Small intestine (tissue), 7 donors: ENCODE results near the gene IFNAR1. TPM values are rescaled to one million over a fixed set of nuclear protein-coding genes. Genes with fewer than 3 reads are reported as not detected.
A peak's percentile ranks its signal among the peaks of the same experiment; 100 is the strongest.

Experiments used
- DNase-seq, 2 donors: peaks; one replicate each; pipeline versions ENCODE4 v3.0.0 to v3.0.0-alpha.2; 2013
- FAIRE-seq: peaks from 2 replicates; lab custom pipeline; 2012; peaks lifted over from hg19 to GRCh38; lab: Jason Lieb, UNC
- H3K27ac ChIP-seq, 3 donors: one replicate each; pipeline ENCODE4 v1.5.1; 2013; ENCODE audit warnings: low read length in 2 of 3, mild to moderate bottlenecking in 2 of 3, control low read depth in 1 of 3, inconsistent platforms in 1 of 3, low read depth in 1 of 3, moderate library complexity in 1 of 3
- H3K27me3 ChIP-seq, 3 donors: one replicate each; pipeline ENCODE4 v1.6.1; 2013; ENCODE audit warnings: low read length in 3 of 3, inconsistent platforms in 1 of 3; ENCODE audit not compliant: control insufficient read depth in 3 of 3, insufficient read depth in 3 of 3
- H3K36me3 ChIP-seq, 3 donors: one replicate each; pipeline ENCODE4 v1.6.1; 2013; ENCODE audit warnings: low read length in 3 of 3, inconsistent platforms in 1 of 3, low read depth in 1 of 3, mild to moderate bottlenecking in 1 of 3, moderate library complexity in 1 of 3; ENCODE audit not compliant: control insufficient read depth in 3 of 3, insufficient read depth in 2 of 3
- H3K4me1 ChIP-seq, 3 donors: one replicate each; pipeline ENCODE4 v1.6.1; 2013; ENCODE audit warnings: low read length in 2 of 3, inconsistent platforms in 1 of 3, low read depth in 1 of 3, mild to moderate bottlenecking in 1 of 3, moderate library complexity in 1 of 3; ENCODE audit not compliant: control insufficient read depth in 3 of 3, insufficient read depth in 2 of 3
- H3K4me3 ChIP-seq, 3 donors: one replicate each; pipeline ENCODE4 v1.5.1; 2013; ENCODE audit warnings: low read length in 3 of 3, control low read depth in 1 of 3, inconsistent platforms in 1 of 3, low read depth in 1 of 3, mild to moderate bottlenecking in 1 of 3, moderate library complexity in 1 of 3
- H3K9me3 ChIP-seq, 2 donors: one replicate each; pipeline ENCODE4 v1.6.1; 2013; ENCODE audit warnings: low read depth in 1 of 2, low read length in 1 of 2; ENCODE audit not compliant: control insufficient read depth in 2 of 2, insufficient read depth in 1 of 2
- WGBS, 3 donors: extraction: QIAGEN DNeasy Blood & Tissue Kit; methylation state at CpG; one replicate each; pipeline ENCODE4 v1.1.7; 2013; 5-methylcytosine and 5-hydroxymethylcytosine counted together
- polyA plus RNA-seq, 4 donors: library from polyadenylated mRNA; stranded (reverse) in 3 of 4; unstranded in 1 of 4; fragments of 200-250 nt in 3 of 4; fragments of 120-200 nt in 1 of 4; gene quantifications; one replicate each; pipeline versions ENCODE4 v1.2.1 to v1.2.3, GENCODE V29; 2013
- donor health status: healthy with polysubstance abuse.
- donor health status: control.
- donor health status: control.
- donor health status: Bipolar disorder and iron deficiency.
- donor health status: healthy.

IFNAR1 gene
- polyA plus RNA-seq, 4 donors: 6.0 to 31.0 (median 17.3) TPM

DNA sequence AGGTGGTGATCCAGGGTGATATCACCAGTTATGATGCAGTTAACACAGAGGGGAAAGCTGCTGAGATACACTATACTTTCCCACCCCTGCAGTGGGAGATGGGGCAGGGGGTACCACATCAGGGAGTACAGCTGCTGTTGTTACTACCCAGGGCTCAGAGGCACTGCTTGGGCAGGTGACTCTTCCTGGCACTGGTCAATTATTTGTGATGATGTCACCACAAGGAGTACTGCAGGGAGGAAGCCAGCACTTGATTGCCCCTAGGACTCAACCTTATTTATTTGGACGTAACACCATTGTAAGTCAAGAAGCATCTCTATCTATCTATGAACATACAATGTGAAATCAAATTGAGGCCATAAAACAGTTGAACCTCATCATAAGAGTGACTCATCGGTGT, 10.1 kb downstream of the IFNAR1 start:
- no peak for DNase-seq
- H3K4me1 ChIP-seq: peaks cover 0 to 1% (median 0%) of the 10 kb centered on the region in 3 donors
- H3K36me3 ChIP-seq: peaks cover 0 to 34% (median 3%) of the 10 kb centered on the region in 3 donors
- no peaks in the 10 kb centered on the region for H3K27me3 ChIP-seq
- no peak overlapping the region for H3K27ac ChIP-seq
- peaks cover 0 to 22% of the 10 kb centered on the region in 2 donors for H3K9me3 ChIP-seq
- WGBS, 3 donors: 74 to 86% (median 80%) methylated on average over 2 of the region's 2 CpGs
- H3K4me3 ChIP-seq: no peak overlapping the region
- FAIRE-seq: no peak

DNA sequence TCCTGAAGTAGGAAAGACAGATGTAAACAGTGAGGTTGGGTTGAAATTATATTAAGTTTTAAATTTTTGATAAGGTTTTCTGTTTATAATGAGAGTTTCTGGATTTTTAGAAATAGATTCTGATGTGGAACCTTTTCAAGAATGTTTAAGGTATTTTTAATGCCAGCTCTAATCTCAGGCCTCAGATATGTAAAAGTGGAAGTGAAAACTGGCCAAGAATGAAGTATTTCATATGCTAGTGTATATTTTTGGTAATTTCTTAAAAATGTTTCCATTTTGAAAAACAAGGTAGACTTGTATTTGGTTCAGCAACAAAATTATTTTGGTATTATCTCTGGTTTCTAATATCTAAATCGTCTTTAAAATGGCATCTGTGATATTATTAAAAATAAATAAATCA, 14.4 kb downstream of the IFNAR1 start:
- Histone ChIP-seq H3K4me3 (no peak overlapping the region), H3K27ac (no peak overlapping the region), H3K36me3 (peaks cover 4 to 38% (median 13%) of the 10 kb centered on the region in 3 donors), H3K9me3 (peaks cover 0 to 5% of the 10 kb centered on the region in 2 donors), H3K4me1 (no peaks in the 10 kb centered on the region), H3K27me3 (no peaks in the 10 kb centered on the region)
- FAIRE-seq (no peak), DNase-seq (no peak)
- WGBS, 3 donors: 92 to 98% (median 97%) methylated on average over 1 of the region's 1 CpG

DNA sequence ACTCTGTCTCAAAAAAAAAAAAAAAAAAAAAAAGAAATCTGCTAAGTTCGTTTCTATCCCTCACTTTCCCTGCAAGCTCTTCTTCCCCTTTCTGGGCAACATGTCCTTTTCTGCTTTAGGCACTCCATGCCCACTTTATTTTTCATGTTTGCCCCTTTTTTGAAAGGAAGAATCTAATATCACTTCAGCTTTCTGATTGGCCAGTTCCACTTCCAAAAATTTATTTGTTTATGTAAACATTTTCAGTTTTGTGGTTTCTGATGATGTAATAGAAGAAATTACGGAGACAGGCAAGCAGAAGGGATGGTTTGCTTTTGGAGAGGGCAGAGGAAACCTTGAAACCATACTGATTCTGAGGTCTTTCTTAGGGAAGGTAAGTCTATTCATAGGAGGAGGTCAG, 15.1 kb downstream of the IFNAR1 start:
- DNase-seq (no peak), FAIRE-seq (no peak)
- Histone ChIP-seq H3K4me1 (no peaks in the 10 kb centered on the region), H3K27me3 (no peaks in the 10 kb centered on the region), H3K4me3 (no peak overlapping the region), H3K9me3 (no peaks in the 10 kb centered on the region), H3K36me3 (peaks cover 4 to 36% (median 13%) of the 10 kb centered on the region in 3 donors), H3K27ac (no peak overlapping the region)
- 47 to 68% (median 60%) methylated on average over 2 of the region's 2 CpGs for WGBS, 3 donors

DNA sequence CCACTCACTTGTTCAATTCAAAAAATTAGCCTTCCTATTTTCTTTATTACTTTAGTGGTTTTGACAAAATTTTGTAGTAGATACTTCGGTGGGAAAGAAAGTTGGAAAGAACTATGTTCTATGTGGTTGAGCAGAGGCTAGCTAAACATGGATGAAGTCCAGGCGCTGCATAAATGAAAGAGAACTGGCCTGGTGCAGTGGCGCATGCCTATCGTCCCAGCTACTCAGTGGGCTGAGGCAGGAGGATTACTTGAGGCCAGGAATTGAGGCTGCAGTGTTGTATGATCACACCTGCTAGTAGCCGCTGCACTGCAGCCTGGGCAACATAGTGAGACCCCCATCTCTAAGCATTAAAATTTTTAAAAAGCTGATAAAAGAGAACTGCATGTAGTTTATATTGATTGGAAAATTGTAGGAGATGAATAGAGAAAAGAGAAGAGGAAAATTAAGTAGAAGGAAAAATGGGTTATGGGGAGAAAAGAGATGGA, 21.0 kb downstream of the IFNAR1 start:
- Histone ChIP-seq H3K4me3 (no peak overlapping the region), H3K27me3 (no peaks in the 10 kb centered on the region), H3K36me3 (peaks cover 4 to 41% (median 21%) of the 10 kb centered on the region in 3 donors), H3K27ac (no peak overlapping the region), H3K4me1 (no peaks in the 10 kb centered on the region), H3K9me3 (no peaks in the 10 kb centered on the region)
- FAIRE-seq (no peak), DNase-seq (no peak)
- WGBS, 3 donors: 91 to 95% (median 92%) methylated on average over 5 of the region's 5 CpGs

DNA sequence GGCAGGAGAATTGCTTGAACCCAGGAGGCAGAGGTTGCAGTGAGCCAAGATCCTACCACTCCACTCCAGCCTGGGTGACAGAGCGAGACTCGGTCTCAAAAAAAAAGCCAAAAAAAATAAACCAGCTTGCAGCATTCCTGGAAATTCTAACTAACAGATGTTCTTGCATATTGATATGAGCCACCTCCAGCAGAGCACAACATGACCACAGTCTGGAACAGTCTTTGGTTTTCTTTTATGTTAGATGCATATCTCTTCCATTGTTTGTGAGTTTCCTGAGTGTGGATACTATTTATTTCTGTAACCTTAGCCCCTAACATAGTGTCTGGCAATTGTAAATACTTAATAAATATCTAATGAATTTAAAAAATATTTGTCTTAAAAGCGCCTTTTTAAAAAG, 23.9 kb downstream of the IFNAR1 start:
- H3K9me3 ChIP-seq: no peaks in the 10 kb centered on the region
- H3K27ac ChIP-seq: no peak overlapping the region
- no peak for DNase-seq
- no peaks in the 10 kb centered on the region for H3K27me3 ChIP-seq
- no peak overlapping the region for H3K4me3 ChIP-seq
- WGBS, 3 donors: 86 to 94% (median 94%) methylated on average over 3 of the region's 3 CpGs
- peaks cover 0 to 38% (median 20%) of the 10 kb centered on the region in 3 donors for H3K36me3 ChIP-seq
- no peaks in the 10 kb centered on the region for H3K4me1 ChIP-seq
- no peak for FAIRE-seq

DNA sequence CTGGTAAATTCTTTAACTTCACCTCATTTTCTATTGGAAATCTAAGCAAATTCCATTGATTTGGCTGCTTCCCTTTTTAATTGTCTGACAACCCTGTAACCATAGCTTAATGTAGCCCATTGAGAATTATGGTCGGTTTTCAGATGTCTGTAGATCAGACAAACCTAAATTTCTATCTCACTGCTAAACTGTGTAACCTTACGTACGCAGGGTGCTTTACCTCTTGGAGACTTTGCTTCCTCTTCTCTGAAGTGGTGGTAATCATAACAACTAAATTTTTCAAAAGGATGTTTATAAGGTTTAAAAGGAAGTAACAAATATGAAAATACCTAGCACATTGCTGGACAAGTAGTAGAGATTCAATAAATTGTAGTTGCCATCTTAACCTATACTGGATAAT, 25.9 kb downstream of the IFNAR1 start:
- no peaks in the 10 kb centered on the region for H3K9me3 ChIP-seq
- no peaks in the 10 kb centered on the region for H3K4me1 ChIP-seq
- peaks cover 0 to 38% (median 15%) of the 10 kb centered on the region in 3 donors for H3K36me3 ChIP-seq
- no peak overlapping the region for H3K4me3 ChIP-seq
- no peak overlapping the region for H3K27ac ChIP-seq
- WGBS, 3 donors: 90 to 93% (median 90%) methylated on average over 3 of the region's 3 CpGs
- H3K27me3 ChIP-seq: no peaks in the 10 kb centered on the region
- FAIRE-seq (no peak), DNase-seq (no peak)

DNA sequence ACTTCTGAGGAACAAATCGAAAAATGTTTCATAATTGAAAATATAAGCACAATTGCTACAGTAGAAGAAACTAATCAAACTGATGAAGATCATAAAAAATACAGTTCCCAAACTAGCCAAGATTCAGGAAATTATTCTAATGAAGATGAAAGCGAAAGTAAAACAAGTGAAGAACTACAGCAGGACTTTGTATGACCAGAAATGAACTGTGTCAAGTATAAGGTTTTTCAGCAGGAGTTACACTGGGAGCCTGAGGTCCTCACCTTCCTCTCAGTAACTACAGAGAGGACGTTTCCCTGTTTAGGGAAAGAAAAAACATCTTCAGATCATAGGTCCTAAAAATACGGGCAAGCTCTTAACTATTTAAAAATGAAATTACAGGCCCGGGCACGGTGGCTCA, 30.6 kb downstream of the IFNAR1 start:
- Histone ChIP-seq H3K9me3 (no peaks in the 10 kb centered on the region), H3K27ac (no peak overlapping the region), H3K36me3 (peaks cover 0 to 33% (median 10%) of the 10 kb centered on the region in 3 donors), H3K4me3 (no peak overlapping the region), H3K4me1 (no peaks in the 10 kb centered on the region), H3K27me3 (no peaks in the 10 kb centered on the region)
- FAIRE-seq (no peak), DNase-seq (peak in 1 of 2 donors; percentile 38)
- 57 to 70% (median 69%) methylated on average over 6 of the region's 6 CpGs for WGBS, 3 donors

DNA sequence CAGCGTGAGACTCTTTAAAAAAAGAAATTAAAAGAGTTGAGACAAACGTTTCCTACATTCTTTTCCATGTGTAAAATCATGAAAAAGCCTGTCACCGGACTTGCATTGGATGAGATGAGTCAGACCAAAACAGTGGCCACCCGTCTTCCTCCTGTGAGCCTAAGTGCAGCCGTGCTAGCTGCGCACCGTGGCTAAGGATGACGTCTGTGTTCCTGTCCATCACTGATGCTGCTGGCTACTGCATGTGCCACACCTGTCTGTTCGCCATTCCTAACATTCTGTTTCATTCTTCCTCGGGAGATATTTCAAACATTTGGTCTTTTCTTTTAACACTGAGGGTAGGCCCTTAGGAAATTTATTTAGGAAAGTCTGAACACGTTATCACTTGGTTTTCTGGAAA, 31.2 kb downstream of the IFNAR1 start:
- no peak for DNase-seq

DNA sequence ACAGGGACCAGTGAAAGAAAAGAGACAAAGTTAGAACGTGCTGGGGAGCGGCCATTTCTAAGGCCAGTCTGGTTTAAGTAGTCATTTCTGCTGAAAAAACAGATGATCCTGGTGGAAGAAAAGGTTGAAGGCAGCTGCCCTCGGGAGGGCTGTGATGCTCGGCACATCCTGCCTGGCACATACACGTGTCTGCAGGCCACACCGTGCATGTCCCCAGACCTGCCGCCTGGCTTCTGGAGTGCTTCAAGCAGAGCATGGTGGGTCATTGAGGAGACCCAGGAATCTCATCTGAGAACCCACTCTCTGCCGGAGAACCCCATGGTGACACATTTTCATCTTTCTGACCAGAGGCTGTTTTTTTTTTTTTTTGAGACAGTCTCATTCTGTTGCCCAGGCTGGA, 32.4 kb downstream of the IFNAR1 start:
- no peak for DNase-seq
- H3K36me3 ChIP-seq: peaks cover 0 to 24% (median 6%) of the 10 kb centered on the region in 3 donors
- H3K4me1 ChIP-seq: peaks cover 0 to 7% (median 0%) of the 10 kb centered on the region in 3 donors
- no peaks in the 10 kb centered on the region for H3K27me3 ChIP-seq
- WGBS, 3 donors: 88 to 90% (median 90%) methylated on average over 8 of the region's 8 CpGs
- no peak overlapping the region for H3K4me3 ChIP-seq
- H3K27ac ChIP-seq: no peak overlapping the region
- no peak for FAIRE-seq
- no peaks in the 10 kb centered on the region for H3K9me3 ChIP-seq

More for the DNA sequence above, 31.2 kb downstream of the IFNAR1 start:
- WGBS, 3 donors: 88 to 89% (median 88%) methylated on average over 11 of the region's 11 CpGs
- FAIRE-seq: no peak
- no peak overlapping the region for H3K27ac ChIP-seq
- no peaks in the 10 kb centered on the region for H3K9me3 ChIP-seq
- H3K36me3 ChIP-seq: peaks cover 0 to 33% (median 10%) of the 10 kb centered on the region in 3 donors
- peaks cover 0 to 3% (median 0%) of the 10 kb centered on the region in 3 donors for H3K4me1 ChIP-seq
- no peak overlapping the region for H3K4me3 ChIP-seq
- H3K27me3 ChIP-seq: no peaks in the 10 kb centered on the region
